Small intestine (tissue), 7 donors: ENCODE data around the gene AOPEP. TPM values are rescaled to one million over a fixed set of nuclear protein-coding genes. Genes with fewer than 3 reads are reported as not detected.

Source experiments
- DNase-seq, 2 donors: peaks; one replicate each; pipeline versions ENCODE4 v3.0.0 to v3.0.0-alpha.2; 2013
- FAIRE-seq: peaks from 2 replicates; lab custom pipeline; 2012; peaks lifted over from hg19 to GRCh38; lab: Jason Lieb, UNC
- H3K27ac ChIP-seq, 3 donors: one replicate each; pipeline ENCODE4 v1.5.1; 2013; ENCODE audit warnings: low read length in 2 of 3, mild to moderate bottlenecking in 2 of 3, control low read depth in 1 of 3, inconsistent platforms in 1 of 3, low read depth in 1 of 3, moderate library complexity in 1 of 3
- H3K27me3 ChIP-seq, 3 donors: one replicate each; pipeline ENCODE4 v1.6.1; 2013; ENCODE audit warnings: low read length in 3 of 3, inconsistent platforms in 1 of 3; ENCODE audit not compliant: control insufficient read depth in 3 of 3, insufficient read depth in 3 of 3
- H3K36me3 ChIP-seq, 3 donors: one replicate each; pipeline ENCODE4 v1.6.1; 2013; ENCODE audit warnings: low read length in 3 of 3, inconsistent platforms in 1 of 3, low read depth in 1 of 3, mild to moderate bottlenecking in 1 of 3, moderate library complexity in 1 of 3; ENCODE audit not compliant: control insufficient read depth in 3 of 3, insufficient read depth in 2 of 3
- H3K4me1 ChIP-seq, 3 donors: one replicate each; pipeline ENCODE4 v1.6.1; 2013; ENCODE audit warnings: low read length in 2 of 3, inconsistent platforms in 1 of 3, low read depth in 1 of 3, mild to moderate bottlenecking in 1 of 3, moderate library complexity in 1 of 3; ENCODE audit not compliant: control insufficient read depth in 3 of 3, insufficient read depth in 2 of 3
- H3K4me3 ChIP-seq, 3 donors: one replicate each; pipeline ENCODE4 v1.5.1; 2013; ENCODE audit warnings: low read length in 3 of 3, control low read depth in 1 of 3, inconsistent platforms in 1 of 3, low read depth in 1 of 3, mild to moderate bottlenecking in 1 of 3, moderate library complexity in 1 of 3
- H3K9me3 ChIP-seq, 2 donors: one replicate each; pipeline ENCODE4 v1.6.1; 2013; ENCODE audit warnings: low read depth in 1 of 2, low read length in 1 of 2; ENCODE audit not compliant: control insufficient read depth in 2 of 2, insufficient read depth in 1 of 2
- WGBS, 3 donors: extraction: QIAGEN DNeasy Blood & Tissue Kit; methylation state at CpG; one replicate each; pipeline ENCODE4 v1.1.7; 2013; 5-methylcytosine and 5-hydroxymethylcytosine counted together
- polyA plus RNA-seq, 4 donors: library from polyadenylated mRNA; stranded (reverse) in 3 of 4; unstranded in 1 of 4; fragments of 200-250 nt in 3 of 4; fragments of 120-200 nt in 1 of 4; gene quantifications; one replicate each; pipeline versions ENCODE4 v1.2.1 to v1.2.3, GENCODE V29; 2013
- donor health status: healthy with polysubstance abuse.
- donor health status: control.
- donor health status: control.
- donor health status: Bipolar disorder and iron deficiency.
- donor health status: healthy.

The AOPEP gene
- polyA plus RNA-seq, 4 donors, result 26.3 to 34.7 (median 28.4) TPM

- H3K4me1 ChIP-seq, result peaks cover 0 to 12% (median 0%) of the 10 kb centered on the region in 3 donors
- H3K27ac ChIP-seq, result peak overlapping the region in 1 of 3 donors; percentile 4
- H3K27me3 ChIP-seq, result no peaks in the 10 kb centered on the region
- FAIRE-seq, result no peak
- no peak for DNase-seq
- H3K4me3 ChIP-seq, result no peak overlapping the region
- WGBS, 3 donors, result 94 to 95% (median 94%) methylated on average over 39 of the region's 39 CpGs
- no peaks in the 10 kb centered on the region for H3K9me3 ChIP-seq
- H3K36me3 ChIP-seq, result peaks cover 5 to 82% (median 9%) of the 10 kb centered on the region in 3 donors
Observed at GRCh38 chr9:95083086-95083768, 356.7 kb downstream of the AOPEP start.

- Histone ChIP-seq H3K4me3 (no peak overlapping the region), H3K27ac (peak overlapping the region in 1 of 3 donors; percentile 31), H3K36me3 (peaks cover 5 to 87% (median 9%) of the 10 kb centered on the region in 3 donors), H3K9me3 (no peaks in the 10 kb centered on the region), H3K4me1 (peaks cover 0 to under 1% (median 0%) of the 10 kb centered on the region in 3 donors), H3K27me3 (no peaks in the 10 kb centered on the region)
- no peak for DNase-seq
- 82 to 94% (median 86%) methylated on average over 19 of the region's 19 CpGs for WGBS, 3 donors
- FAIRE-seq, result no peak
Observed at GRCh38 chr9:95084254-95084934, 357.9 kb downstream of the AOPEP start.

GRCh38 chr9:95085036-95085770 lies 358.7 kb downstream of the AOPEP start:
- no peaks in the 10 kb centered on the region for H3K9me3 ChIP-seq
- DNase-seq (no peak), FAIRE-seq (no peak)
- H3K27me3 ChIP-seq, result no peaks in the 10 kb centered on the region
- H3K4me1 ChIP-seq, result peaks cover 0 to 6% (median 0%) of the 10 kb centered on the region in 3 donors
- H3K4me3 ChIP-seq, result no peak overlapping the region
- peak overlapping the region in 1 of 3 donors; percentile 6 for H3K27ac ChIP-seq
- H3K36me3 ChIP-seq, result peaks cover 5 to 88% (median 9%) of the 10 kb centered on the region in 3 donors
- WGBS, 3 donors, result 88 to 93% (median 90%) methylated on average over 29 of the region's 29 CpGs

GRCh38 chr9:95085861-95086563 lies 359.5 kb downstream of the AOPEP start:
- Histone ChIP-seq H3K4me3 (no peak overlapping the region), H3K27ac (peak overlapping the region in 1 of 3 donors; percentile 14), H3K27me3 (no peaks in the 10 kb centered on the region), H3K36me3 (peaks cover 5 to 85% (median 9%) of the 10 kb centered on the region in 3 donors), H3K4me1 (peaks cover 0 to 13% (median 2%) of the 10 kb centered on the region in 3 donors), H3K9me3 (no peaks in the 10 kb centered on the region)
- no peak for DNase-seq
- no peak for FAIRE-seq
- WGBS, 3 donors, result 87 to 89% (median 88%) methylated on average over 40 of the region's 40 CpGs

GRCh38 chr9:95086564-95086955 lies 360.1 kb downstream of the AOPEP start:
- FAIRE-seq (no peak), DNase-seq (no peak)
- peaks cover 0 to 19% (median 2%) of the 10 kb centered on the region in 3 donors for H3K4me1 ChIP-seq
- peaks cover 3 to 81% (median 9%) of the 10 kb centered on the region in 3 donors for H3K36me3 ChIP-seq
- no peak overlapping the region for H3K4me3 ChIP-seq
- no peaks in the 10 kb centered on the region for H3K27me3 ChIP-seq
- peak overlapping the region in 1 of 3 donors; percentile 14 for H3K27ac ChIP-seq
- no peaks in the 10 kb centered on the region for H3K9me3 ChIP-seq
- 85 to 91% (median 85%) methylated on average over 8 of the region's 8 CpGs for WGBS, 3 donors

GRCh38 chr9:95087659-95088242 lies 361.3 kb downstream of the AOPEP start:
- H3K27ac ChIP-seq, result peak overlapping the region in 1 of 3 donors; percentile 11
- H3K4me1 ChIP-seq, result peaks cover 1 to 31% (median 2%) of the 10 kb centered on the region in 3 donors
- H3K36me3 ChIP-seq, result peaks cover 3 to 73% (median 9%) of the 10 kb centered on the region in 3 donors
- FAIRE-seq, result no peak
- DNase-seq, result no peak
- no peaks in the 10 kb centered on the region for H3K9me3 ChIP-seq
- 65 to 77% (median 73%) methylated on average over 9 of the region's 9 CpGs for WGBS, 3 donors
- H3K4me3 ChIP-seq, result no peak overlapping the region
- no peaks in the 10 kb centered on the region for H3K27me3 ChIP-seq

- Histone ChIP-seq H3K4me3 (no peak overlapping the region), H3K27ac (peak overlapping the region in 1 of 3 donors; percentile 21), H3K36me3 (peaks cover 0 to 66% (median 7%) of the 10 kb centered on the region in 3 donors), H3K27me3 (no peaks in the 10 kb centered on the region), H3K4me1 (peaks cover 2 to 39% (median 2%) of the 10 kb centered on the region in 3 donors), H3K9me3 (no peaks in the 10 kb centered on the region)
- WGBS, 3 donors, result 80 to 90% (median 89%) methylated on average over 19 to 26 of the region's 26 CpGs
- FAIRE-seq (no peak), DNase-seq (no peak)
Observed at GRCh38 chr9:95088421-95089161, 362.1 kb downstream of the AOPEP start.
